Tibial nerve (tissue), 4 donors: ENCODE results near the gene ARHGEF16. TPM values are rescaled to one million over a fixed set of nuclear protein-coding genes. Genes with fewer than 3 reads are reported as not detected.

ENCODE experiments used
- DNase-seq, 2 donors: peaks; one replicate each; pipeline ENCODE4 v3.0.0-alpha.2; 2019; ENCODE audit warnings: low spot score in 2 of 2
- H3K27ac ChIP-seq, 4 donors: fragments of 200-600 bp; sonication (generic) in 3 of 4; one replicate each; pipeline ENCODE4 v1.5.1; 2017 to 2019; ENCODE audit warnings: mild to moderate bottlenecking in 1 of 4
- H3K27me3 ChIP-seq, 2 donors: fragments of 200-600 bp; sonication (generic) in 1 of 2; one replicate each; pipeline versions ENCODE4 v1.5.1 to v1.6.0; 2017 to 2019
- H3K36me3 ChIP-seq, 3 donors: fragments of 200-600 bp; sonication (generic); one replicate each; pipeline ENCODE4 v1.5.1; 2018 to 2019
- H3K4me1 ChIP-seq, 4 donors: fragments of 200-600 bp; sonication (generic) in 3 of 4; one replicate each; pipeline ENCODE4 v1.5.1; 2017 to 2019
- H3K4me3 ChIP-seq, 4 donors: fragments of 200-600 bp; sonication (generic) in 3 of 4; one replicate each; pipeline ENCODE4 v1.5.1; 2017 to 2019; ENCODE audit warnings: mild to moderate bottlenecking in 1 of 4, moderate library complexity in 1 of 4
- H3K9me3 ChIP-seq, 4 donors: fragments of 200-600 bp; sonication (generic) in 3 of 4; one replicate each; pipeline ENCODE4 v1.5.1; 2017 to 2019
- EP300 ChIP-seq, 2 donors: sonication (generic); formaldehyde crosslinking; IDR thresholded peaks; one replicate each; pipeline ENCODE4 v1.6.1; 2017; ENCODE audit warnings: antibody characterized with exemption in 2 of 2, mild to moderate bottlenecking in 1 of 2
- POLR2A ChIP-seq, 2 donors: fragments of 450-650 bp; IDR thresholded peaks; one replicate each; pipeline ENCODE4 v1.6.1; 2017; ENCODE audit warnings: antibody characterized with exemption in 2 of 2, mild to moderate bottlenecking in 2 of 2, moderate library complexity in 2 of 2
- WGBS, 2 donors: methylation state at CpG; one replicate each; pipeline ENCODE4 v1.1.5; 2018; 5-methylcytosine and 5-hydroxymethylcytosine counted together
- total RNA-seq, 4 donors: library from RNA; depleted of rRNA; stranded (reverse); fragments of >200 nt; gene quantifications; one replicate each; pipeline ENCODE4 v1.1.0, GENCODE V29; 2016
- TF ChIP-seq, protein P1 (sequence below), 5 experiments: fragments of 200-600 bp in 3 of 5; fragments of 450-650 bp in 2 of 5; sonication (generic) in 3 of 5; IDR thresholded peaks; one replicate each; pipeline ENCODE4 v1.5.1; 2016 to 2019; ENCODE audit warnings: antibody characterized with exemption in 5 of 5, mild to moderate bottlenecking in 3 of 5, moderate library complexity in 2 of 5

ARHGEF16 gene
- total RNA-seq, 4 donors from 2014 or later: 10.0 to 19.2 (median 17.1) TPM

DNA sequence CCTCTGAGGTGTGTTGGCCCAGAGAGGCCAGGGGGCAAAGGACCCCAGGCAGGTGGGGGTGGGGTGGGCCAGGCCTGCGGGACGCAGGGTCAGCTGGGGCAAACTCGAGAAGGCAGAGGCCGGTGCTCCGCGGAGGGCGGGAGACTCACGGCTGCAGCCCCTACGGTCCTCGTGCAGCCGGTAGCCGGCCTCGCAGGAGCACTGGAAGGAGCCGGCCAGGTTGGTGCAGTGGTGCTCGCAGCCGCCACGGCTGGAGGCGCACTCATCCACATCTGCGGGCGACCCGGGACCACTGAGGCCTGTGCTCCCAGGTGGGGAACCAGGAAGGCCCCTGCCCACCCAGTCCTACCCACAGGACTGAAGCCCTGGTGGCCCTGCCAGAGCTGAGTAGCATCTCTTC, 55.3 kb downstream of the ARHGEF16 start:
- Histone ChIP-seq H3K36me3 (peaks cover 0 to 33% (median 0%) of the 10 kb centered on the region in 3 donors), H3K27ac (no peak overlapping the region), H3K9me3 (no peaks in the 10 kb centered on the region), H3K27me3 (no peaks in the 10 kb centered on the region), H3K4me3 (no peak overlapping the region), H3K4me1 (peaks cover 0 to 10% (median 0%) of the 10 kb centered on the region in 4 donors)
- 81 to 89% methylated on average over 14 to 20 of the region's 21 CpGs for WGBS, 2 donors
- TF ChIP-seq EP300 (IDR thresholded peaks at IDR 0.05): no peak
- TF ChIP-seq POLR2A (IDR thresholded peaks at IDR 0.05): no peak
- TF ChIP-seq, protein P1, sequence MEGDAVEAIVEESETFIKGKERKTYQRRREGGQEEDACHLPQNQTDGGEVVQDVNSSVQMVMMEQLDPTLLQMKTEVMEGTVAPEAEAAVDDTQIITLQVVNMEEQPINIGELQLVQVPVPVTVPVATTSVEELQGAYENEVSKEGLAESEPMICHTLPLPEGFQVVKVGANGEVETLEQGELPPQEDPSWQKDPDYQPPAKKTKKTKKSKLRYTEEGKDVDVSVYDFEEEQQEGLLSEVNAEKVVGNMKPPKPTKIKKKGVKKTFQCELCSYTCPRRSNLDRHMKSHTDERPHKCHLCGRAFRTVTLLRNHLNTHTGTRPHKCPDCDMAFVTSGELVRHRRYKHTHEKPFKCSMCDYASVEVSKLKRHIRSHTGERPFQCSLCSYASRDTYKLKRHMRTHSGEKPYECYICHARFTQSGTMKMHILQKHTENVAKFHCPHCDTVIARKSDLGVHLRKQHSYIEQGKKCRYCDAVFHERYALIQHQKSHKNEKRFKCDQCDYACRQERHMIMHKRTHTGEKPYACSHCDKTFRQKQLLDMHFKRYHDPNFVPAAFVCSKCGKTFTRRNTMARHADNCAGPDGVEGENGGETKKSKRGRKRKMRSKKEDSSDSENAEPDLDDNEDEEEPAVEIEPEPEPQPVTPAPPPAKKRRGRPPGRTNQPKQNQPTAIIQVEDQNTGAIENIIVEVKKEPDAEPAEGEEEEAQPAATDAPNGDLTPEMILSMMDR (IDR thresholded peaks at IDR 0.05): no peak
- no peak for DNase-seq

DNA sequence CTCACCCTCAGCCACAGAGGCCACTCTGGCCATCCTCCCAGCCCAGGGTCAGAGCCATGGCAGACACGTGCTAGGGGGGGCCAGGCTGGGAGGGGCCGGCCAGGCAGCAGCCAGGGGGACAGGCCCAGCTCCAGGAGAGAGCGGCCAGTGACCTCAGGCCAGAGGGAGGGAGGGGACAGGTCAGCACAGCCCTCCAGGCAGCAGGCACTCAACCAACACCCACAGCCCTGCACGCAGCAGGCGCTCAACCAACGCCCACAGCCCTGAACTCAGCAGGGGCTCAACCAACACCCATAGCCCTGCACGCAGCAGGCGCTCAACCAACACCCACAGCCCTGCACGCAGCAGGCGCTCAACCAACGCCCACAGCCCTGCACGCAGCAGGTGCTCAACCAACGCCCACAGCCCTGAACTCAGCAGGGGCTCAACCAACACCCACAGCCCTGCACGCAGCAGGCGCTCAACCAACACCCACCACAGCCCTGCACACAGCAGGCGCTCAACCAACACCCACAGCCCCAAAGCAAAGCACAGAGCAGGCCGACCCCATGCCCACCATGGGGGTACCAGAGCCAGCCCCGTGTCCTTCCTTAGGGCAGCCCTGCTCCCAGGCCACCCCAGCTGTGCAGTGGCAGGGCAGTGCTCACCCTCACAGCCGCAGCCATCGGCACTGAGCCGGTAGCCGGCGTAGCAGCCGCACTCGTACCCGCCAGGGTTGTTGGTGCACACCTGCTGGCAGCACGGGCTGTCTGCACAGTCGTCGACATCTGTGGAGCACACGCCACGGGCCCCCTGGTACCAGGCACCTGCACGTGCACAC, 55.9 kb downstream of the ARHGEF16 start:
- Histone ChIP-seq H3K4me1 (peaks cover 0 to 4% (median 0%) of the 10 kb centered on the region in 4 donors), H3K27ac (no peak overlapping the region), H3K36me3 (peaks cover 0 to 33% (median 0%) of the 10 kb centered on the region in 3 donors), H3K9me3 (no peaks in the 10 kb centered on the region), H3K27me3 (no peaks in the 10 kb centered on the region), H3K4me3 (no peak overlapping the region)
- 91% methylated on average over 16 to 19 of the region's 32 CpGs for WGBS, 2 donors
- no peak for DNase-seq
- no peak for TF ChIP-seq EP300 (IDR thresholded peaks at IDR 0.05)
- TF ChIP-seq POLR2A (IDR thresholded peaks at IDR 0.05): no peak
- TF ChIP-seq, protein P1 (IDR thresholded peaks at IDR 0.05): no peak

DNA sequence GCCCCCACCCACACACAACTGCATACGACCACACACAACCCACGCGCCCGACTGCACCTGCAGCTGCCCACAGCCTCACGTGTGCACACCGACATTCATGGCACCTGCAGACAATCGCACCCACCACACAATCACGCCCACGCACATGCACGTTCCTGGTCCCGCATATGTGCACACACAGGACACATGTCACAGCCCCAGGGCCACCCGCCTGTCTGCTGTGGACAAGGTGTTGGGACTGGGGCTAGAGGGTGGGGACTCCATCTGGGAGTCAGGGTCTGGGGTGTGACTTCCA, 56.4 kb downstream of the ARHGEF16 start:
- H3K4me3 ChIP-seq: no peak overlapping the region
- WGBS, 2 donors: 90 to 92% methylated on average over 12 of the region's 12 CpGs
- no peak for DNase-seq
- H3K27ac ChIP-seq: no peak overlapping the region
- no peaks in the 10 kb centered on the region for H3K9me3 ChIP-seq
- H3K27me3 ChIP-seq: no peaks in the 10 kb centered on the region
- TF ChIP-seq, protein P1 (IDR thresholded peaks at IDR 0.05): no peak
- H3K36me3 ChIP-seq: peaks cover 0 to 33% (median 0%) of the 10 kb centered on the region in 3 donors
- no peaks in the 10 kb centered on the region for H3K4me1 ChIP-seq

DNA sequence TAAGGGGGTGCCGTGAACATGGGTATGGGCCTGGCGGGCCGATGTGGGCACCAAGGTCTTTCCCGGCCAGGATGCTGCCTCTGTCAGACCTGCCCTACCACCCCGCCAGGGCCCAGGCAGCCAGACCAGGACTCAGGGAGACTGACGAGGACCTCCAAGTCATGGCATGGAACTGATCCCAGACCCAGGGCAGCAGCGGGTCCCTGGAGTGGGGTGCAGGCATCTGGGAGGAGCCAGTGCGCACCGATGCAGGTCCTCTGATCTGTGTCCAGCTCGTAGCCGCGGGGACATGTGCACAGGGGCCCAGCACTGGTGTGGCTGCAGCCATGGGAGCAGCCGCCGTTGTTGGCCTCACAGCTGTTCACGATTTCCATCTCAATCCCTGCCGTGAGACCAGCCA, 56.8 kb downstream of the ARHGEF16 start:
- TF ChIP-seq EP300 (IDR thresholded peaks at IDR 0.05) (no peak), POLR2A (IDR thresholded peaks at IDR 0.05) (no peak)
- TF ChIP-seq, protein P1 (IDR thresholded peaks at IDR 0.05): no peak
- H3K27me3 ChIP-seq: no peaks in the 10 kb centered on the region
- no peaks in the 10 kb centered on the region for H3K4me1 ChIP-seq
- peaks cover 0 to 31% (median 0%) of the 10 kb centered on the region in 3 donors for H3K36me3 ChIP-seq
- no peak overlapping the region for H3K4me3 ChIP-seq
- 70 to 86% methylated on average over 7 to 8 of the region's 16 CpGs for whole genome bisulfite sequencing, 2 donors
- H3K9me3 ChIP-seq: no peaks in the 10 kb centered on the region
- DNase-seq: no peak
- no peak overlapping the region for H3K27ac ChIP-seq

DNA sequence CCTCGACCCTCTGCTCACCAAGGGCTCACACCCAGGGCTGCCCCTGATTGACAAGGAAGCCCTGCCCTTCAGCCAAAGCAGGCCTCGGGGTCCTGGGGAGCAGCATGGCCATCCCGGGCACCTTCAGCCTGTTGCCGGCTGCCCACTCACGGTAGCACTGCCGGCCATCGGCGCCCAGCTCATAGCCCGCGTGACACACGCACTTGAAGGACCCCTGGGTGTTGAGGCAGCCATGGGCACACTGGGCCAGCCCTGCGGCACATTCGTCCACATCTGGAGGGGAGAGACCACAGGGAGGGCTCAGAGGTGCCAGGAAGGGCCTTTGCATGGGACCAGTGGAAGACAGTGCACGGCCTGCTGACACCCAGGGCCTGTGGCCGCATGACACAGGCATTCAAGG, 57.4 kb downstream of the ARHGEF16 start:
- no peak overlapping the region for H3K27ac ChIP-seq
- no peaks in the 10 kb centered on the region for H3K27me3 ChIP-seq
- peaks cover 0 to 25% (median 0%) of the 10 kb centered on the region in 3 donors for H3K36me3 ChIP-seq
- no peaks in the 10 kb centered on the region for H3K9me3 ChIP-seq
- DNase-seq: no peak
- no peaks in the 10 kb centered on the region for H3K4me1 ChIP-seq
- H3K4me3 ChIP-seq: no peak overlapping the region
- TF ChIP-seq, protein P1 (IDR thresholded peaks at IDR 0.05): no peak
- TF ChIP-seq POLR2A (IDR thresholded peaks at IDR 0.05) (no peak), EP300 (IDR thresholded peaks at IDR 0.05) (no peak)
- WGBS, 2 donors: 89 to 95% methylated on average over 7 to 14 of the region's 15 CpGs
